ENCODE results near the gene DPRX.

GRCh38 chr19:53664152-53664551 is 32.4 kb downstream of the DPRX start:
- TF ChIP-seq CTCF (conservative IDR thresholded peaks at IDR 0.05; ENCODE audit: low read depth in 2 of 2) (no peak), REST (IDR thresholded peaks at IDR 0.05; ENCODE audit: unreplicated experiment) (no peak), EZH2 (IDR thresholded peaks at IDR 0.05; ENCODE audit: low read depth, unreplicated experiment) (no peak), EZH2phosphoT487 (IDR thresholded peaks at IDR 0.05; ENCODE audit: unreplicated experiment) (no peak), CREB1 (CRISPR knock-in tag; IDR thresholded peaks at IDR 0.05; ENCODE audit: low read depth) (no peak), POLR2AphosphoS5 (IDR thresholded peaks at IDR 0.05; ENCODE audit: low read depth) (no peak), STAT1 (IDR thresholded peaks at IDR 0.05; ENCODE audit: unreplicated experiment) (no peak), JUNB (IDR thresholded peaks at IDR 0.05; ENCODE audit: unreplicated experiment) (no peak)
- TF ChIP-seq, protein P1, sequence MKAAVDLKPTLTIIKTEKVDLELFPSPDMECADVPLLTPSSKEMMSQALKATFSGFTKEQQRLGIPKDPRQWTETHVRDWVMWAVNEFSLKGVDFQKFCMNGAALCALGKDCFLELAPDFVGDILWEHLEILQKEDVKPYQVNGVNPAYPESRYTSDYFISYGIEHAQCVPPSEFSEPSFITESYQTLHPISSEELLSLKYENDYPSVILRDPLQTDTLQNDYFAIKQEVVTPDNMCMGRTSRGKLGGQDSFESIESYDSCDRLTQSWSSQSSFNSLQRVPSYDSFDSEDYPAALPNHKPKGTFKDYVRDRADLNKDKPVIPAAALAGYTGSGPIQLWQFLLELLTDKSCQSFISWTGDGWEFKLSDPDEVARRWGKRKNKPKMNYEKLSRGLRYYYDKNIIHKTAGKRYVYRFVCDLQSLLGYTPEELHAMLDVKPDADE (IDR thresholded peaks at IDR 0.05): no peak

All from GM23338 (cell line).